ENCODE data around the gene CTIF.

The CTIF gene

DNA sequence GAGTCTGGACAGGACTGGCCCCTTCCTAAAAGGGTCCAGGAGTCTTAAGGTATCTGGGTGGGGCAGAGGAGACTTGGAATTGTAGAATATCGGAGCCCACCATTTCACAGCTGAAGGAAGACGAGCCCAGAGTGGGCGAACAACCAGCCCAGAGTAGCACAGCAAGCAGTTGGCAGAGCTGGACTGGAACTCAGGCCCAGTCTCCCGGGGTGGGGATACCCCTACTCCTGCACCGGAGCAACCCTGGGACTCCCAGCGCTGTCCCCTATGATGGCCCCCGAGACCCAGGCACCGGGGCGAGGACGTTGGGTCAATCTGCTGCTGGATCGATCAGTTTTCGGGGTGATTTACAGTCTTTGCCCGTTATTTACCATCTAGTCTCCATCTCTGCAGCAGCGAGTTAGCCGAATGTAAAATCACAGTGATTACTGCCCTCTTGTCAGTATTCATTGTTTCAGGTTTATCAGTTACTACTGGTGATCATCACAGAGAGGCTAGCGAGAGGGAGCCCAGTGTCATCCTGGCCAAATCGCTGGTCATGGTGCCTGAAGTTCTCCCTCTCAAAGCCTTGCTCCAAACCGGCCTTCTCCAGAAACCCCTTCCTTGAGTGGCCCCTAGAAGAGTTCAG lies 336.6 kb downstream of the CTIF start:
- DNase-seq (ENCODE audit: low read depth in 2 of 3, low spot score in 2 of 3) = no peak

DNA sequence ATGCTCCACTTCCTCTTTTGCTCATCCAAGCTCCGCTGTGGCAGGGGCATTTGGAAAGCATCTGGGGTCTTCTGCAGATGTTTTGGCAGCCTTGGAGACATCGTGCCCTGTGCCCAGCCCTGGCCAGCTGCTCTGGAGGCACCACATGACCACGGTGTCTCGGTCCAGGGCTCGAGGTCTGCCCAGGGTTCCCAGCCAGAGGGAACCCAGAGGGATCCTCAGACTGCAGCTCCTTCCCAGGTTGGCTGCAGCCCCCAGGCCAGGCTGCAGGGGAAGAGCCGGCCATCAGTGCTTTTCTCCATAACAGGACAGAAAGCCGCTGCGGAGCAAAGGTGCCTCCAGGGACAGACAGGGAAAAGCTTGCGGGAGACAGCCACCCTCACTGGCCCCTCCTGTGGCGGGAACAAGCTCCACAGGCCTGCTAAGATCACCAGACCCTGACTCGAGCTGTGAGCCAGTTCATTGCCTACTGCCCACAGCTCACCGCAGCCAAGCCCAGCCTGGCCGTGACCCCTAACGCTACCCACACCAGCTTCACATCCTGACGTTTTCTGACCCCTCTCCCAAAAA lies 337.2 kb downstream of the CTIF start:
- no peak for DNase-seq (ENCODE audit: low read depth in 2 of 3, low spot score in 2 of 3)

DNA sequence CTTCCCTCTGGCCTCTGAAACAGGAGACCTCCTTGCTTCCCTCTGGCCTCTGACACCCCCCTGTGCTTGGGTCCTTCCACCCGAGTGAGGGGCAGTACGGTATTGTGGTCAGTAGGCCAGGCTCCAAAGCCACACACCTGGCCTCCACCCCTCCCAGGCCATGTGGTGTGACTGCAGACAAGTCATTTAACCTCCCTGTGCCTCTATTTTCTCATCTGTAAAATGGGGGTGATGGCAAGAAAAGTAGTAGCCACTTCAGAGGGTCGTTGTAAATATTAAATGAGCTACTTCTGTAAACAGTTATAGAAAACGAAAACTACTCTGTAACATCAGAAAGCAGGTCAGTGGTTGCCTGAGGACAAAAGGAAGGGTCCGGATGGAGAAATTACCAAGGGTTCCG lies 337.8 kb downstream of the CTIF start:
- DNase-seq (ENCODE audit: low read depth in 2 of 3, low spot score in 2 of 3) = no peak

DNA sequence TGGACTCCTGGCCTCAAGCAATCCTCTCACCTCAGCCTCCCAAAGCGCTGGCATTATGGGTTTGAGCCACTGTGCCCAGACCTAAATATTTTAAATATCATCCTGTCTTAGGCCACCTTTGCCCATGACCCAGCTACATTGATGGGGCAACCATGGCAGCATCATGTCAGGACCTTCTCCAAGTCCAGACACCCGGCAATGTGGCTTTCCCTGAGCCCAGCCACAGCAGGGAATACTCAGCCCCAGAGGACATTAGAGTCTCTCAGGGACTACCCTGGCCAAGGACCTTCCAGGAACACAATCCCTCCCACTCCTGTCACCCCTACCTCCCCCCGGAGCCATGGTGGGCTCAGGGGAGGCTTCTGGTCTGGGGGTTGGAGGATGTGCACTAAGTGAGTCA lies 339.1 kb downstream of the CTIF start:
- no peak for DNase-seq (ENCODE audit: low read depth in 2 of 3, low spot score in 2 of 3)

DNA sequence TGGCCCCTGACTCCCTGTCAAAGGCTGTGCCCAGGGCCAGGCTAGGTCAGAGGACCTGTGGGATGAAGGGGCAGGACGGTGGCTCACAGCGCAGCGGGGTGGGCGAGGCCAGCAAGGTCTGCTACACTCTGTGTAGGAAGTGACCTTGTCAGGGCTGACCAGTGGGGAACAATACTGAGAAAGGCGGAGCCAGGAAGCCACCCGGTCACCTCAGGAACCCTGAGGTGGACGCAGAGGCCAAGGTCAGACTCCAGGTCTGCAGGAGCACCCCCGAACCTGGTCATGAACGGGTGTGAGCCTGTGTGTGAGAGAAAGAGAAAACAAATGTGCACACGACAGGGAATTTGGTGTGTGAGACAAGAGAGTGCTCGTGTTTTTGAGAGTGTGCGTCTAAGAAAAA lies 339.6 kb downstream of the CTIF start:
- no peak for DNase-seq (ENCODE audit: low read depth in 2 of 3, low spot score in 2 of 3)

DNA sequence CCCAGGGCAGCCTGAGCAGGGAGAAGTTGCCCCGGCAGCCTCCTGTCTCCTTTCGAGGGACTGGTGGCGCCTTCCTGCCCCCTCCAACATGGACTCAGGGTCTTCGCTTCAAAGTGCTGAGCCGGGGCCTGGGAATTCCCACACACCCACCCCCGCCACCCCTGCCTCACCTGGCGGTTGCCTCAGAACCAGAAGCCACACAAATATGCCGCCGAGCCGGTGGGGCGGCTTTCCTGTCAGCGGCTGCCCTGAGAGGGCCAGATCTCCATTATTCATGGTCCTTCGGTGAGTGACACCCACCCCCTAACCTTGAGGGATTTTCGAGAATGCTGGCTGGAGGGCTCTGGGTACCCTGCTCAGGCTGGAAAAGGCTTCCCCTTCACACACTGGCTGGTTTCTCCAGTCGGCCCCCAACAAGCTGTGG lies 340.2 kb downstream of the CTIF start:
- DNase-seq (ENCODE audit: low read depth in 2 of 3, low spot score in 2 of 3) = no peak

DNA sequence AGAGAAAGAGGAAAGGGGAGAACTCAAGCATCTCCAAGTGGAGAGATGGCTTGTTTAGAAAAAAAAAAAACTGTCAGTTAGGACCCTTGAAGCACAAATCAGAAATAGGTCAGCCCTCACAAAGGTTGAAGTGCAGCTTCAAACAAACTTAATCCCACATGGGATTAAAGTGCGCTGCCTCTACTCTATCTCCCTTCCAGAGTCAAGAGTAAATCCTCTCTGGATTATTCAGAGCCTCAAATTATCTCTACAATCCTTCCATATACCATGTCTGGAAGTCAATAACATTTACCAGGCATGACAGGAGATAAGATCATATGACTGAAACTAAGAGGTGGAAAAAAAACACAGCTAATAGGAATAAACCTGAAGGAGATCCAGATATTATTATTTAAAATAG lies 342.1 kb downstream of the CTIF start:
- DNase-seq (ENCODE audit: low read depth in 2 of 3, low spot score in 2 of 3) = no peak

DNA sequence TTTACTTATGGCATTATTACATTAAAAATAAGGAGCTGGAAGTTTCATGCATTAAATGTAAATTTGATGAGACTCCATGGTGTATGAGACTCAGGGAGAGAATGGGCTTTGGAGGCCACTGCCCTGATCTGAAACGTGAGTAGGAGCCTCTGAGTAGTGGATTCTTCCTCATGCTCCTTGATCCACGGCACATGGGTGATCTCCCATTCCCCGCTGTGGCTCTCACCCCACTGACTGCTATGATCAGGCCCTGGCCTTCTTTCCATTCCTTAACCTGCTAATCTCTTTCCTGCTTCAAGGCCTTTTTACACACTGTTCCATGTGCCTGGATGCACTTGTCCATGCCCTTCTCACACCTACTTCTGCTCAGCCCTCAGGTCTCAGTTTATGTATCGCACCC lies 343.5 kb downstream of the CTIF start:
- DNase-seq (ENCODE audit: low read depth in 2 of 3, low spot score in 2 of 3) = no peak

DNA sequence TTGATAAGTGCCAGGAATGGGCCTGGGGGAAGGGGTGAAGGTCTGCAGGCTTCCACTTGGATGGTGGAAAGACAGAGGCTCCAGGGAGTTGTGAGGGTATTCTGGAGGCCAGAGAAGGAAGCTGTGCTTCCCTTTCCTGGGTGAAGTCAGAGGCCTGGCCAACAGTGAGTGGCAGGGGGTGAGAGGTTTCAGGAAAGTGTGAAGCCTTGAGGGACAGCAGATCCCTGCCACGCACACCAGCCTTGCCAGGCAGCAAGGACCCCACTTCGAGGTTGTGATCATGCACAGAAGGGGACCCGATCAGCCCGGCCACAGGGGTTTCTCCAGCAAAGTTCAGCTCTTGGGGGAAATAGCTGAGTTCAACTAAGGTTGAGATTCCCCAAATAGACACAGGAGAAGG lies 345.5 kb downstream of the CTIF start:
- DNase-seq (ENCODE audit: low read depth in 2 of 3, low spot score in 2 of 3) = no peak

DNA sequence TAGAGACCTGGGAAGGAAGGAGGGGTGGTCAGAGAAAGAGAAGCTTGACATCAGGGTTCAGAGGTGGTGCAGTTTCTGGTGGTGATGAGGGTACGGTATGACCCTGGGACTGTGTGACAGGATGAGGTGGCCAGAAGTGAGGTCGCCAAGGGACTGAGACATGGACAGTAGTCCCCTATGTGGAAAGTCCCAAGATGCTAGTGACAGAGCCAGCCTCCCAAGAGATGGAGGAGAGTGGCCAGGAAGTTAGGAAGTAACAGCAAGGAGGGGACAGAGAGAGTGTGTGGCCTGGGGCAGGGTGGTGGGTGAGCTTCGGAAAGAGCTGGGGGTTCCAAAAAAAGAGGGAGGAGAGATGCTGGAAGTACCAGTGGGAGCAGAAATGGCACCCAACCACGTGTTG lies 345.9 kb downstream of the CTIF start:
- DNase-seq (ENCODE audit: low read depth in 2 of 3, low spot score in 2 of 3) = no peak

DNA sequence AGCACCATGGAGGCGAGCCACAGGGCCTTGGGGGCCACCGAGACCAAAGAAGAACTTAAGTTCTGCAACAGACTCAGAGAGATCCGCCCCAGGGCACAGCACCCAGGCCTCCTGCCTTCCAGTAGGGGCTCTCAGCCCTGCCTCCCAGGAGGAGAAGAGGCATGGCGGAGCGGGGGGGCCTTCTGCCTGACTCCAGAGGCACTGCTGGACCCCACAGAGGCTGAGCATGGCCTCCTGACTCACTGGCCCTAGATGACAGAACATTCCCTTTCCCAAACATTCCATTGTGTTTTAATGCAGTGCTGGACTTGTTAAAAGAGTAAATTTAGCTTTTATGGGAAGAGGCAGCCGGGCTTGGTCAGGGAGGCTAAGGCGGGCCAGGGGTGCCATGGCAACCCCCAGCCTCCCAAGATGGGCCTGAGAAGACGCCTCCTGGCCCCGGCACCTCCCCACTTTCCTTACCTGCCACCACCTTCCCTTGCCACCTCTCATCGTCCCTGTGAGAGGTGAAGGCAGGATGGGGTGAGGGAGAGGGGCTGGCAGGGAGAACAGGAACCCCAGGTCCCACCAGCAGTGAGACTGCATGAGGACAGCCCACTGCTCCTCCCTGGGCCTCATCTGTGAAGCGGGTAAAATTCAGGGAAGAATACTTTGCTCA lies 346.6 kb downstream of the CTIF start:
- no peak for DNase-seq (ENCODE audit: low read depth in 2 of 3, low spot score in 2 of 3)

DNA sequence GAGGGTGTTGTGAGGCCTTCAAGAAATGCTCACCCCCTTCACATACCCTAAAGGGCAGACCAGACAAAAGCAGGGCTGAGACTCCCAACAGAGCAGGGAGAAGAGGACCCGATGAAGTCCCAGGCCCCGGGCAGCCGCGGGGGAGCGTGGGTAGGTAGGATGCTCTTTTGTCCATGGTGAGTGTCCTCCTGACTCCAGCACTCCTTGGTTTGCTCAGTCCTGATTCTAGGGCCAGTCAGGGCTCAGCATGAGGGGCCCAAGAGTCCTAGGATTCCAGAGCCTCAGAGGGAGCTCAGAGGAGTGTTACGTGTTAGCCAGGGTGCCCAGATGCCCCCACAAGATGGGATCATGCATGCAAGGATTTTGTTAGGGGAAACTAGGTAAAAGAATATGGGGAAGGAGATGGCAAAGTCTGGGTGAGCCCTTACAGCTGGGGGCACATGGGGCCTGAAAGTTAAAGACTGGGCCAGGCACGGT lies 347.1 kb downstream of the CTIF start:
- DNase-seq (ENCODE audit: low read depth in 2 of 3, low spot score in 2 of 3) = no peak

DNA sequence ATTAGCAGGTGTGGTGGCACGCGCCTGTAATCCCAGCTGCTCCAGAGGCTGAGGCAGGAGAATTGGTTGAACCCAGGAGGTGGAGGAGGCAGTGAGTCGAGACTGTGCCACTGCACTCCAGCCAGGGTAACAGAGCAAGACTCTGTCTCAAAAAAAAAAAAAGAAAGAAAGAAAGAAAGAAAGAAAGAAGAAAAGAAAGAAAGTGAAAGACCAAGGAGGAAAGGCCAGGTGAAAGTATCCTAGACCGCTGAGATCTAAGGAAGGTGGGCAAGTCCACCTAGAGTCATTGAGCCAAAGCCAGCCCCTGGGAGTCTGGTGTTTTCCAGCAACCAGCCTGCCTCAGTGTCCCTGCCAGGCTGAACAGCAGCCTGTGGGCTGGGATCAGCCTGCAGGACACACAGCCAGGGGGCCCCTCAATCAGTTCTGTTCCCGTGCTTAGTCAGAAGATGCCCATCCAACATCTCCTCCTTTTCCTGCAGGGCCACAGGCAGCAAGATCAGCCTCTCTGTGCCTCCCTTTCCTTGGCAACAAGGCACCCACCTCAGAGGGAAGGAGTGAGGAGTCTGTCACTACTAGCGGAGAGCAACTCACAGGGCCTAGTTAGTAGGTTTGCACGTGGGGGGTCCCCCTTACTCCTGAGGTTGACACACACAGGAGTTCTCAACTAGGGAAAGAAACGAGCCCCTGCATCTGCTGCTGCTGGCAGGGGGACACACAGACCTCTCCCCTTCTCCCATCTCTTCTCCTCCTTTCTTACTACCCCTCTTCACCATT lies 347.9 kb downstream of the CTIF start:
- DNase-seq (ENCODE audit: low read depth in 2 of 3, low spot score in 2 of 3) = no peak

DNA sequence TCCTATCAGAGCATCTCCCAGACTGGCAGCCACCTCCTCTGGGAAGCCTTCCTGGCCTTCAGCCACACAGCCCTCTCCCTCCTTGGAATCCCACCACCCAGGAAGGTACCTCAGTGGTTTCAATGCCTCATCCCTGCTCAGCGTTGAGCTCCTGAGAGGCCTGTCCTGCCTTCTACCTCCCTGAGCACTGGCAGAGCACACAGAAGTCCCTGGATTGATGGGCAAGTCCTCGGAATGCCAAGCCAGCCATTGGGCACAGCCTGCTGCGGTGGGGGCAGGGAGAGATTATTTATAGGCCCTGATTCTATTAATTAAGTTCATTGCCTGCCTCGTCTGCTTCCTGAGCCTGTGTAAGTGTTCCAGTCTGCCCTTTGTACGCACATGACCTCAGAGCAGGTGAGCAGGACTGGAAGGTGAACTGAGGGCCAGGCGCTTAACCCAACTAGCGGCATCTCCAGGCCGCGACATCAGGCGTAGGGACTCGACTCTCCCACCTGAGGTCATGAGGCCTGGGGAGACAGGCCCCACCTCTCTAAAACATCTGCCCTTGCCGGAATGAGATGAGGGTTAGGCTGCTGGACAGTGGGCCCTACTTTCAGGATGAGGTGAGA lies 348.6 kb downstream of the CTIF start:
- DNase-seq (ENCODE audit: low read depth in 2 of 3, low spot score in 2 of 3) = no peak

DNA sequence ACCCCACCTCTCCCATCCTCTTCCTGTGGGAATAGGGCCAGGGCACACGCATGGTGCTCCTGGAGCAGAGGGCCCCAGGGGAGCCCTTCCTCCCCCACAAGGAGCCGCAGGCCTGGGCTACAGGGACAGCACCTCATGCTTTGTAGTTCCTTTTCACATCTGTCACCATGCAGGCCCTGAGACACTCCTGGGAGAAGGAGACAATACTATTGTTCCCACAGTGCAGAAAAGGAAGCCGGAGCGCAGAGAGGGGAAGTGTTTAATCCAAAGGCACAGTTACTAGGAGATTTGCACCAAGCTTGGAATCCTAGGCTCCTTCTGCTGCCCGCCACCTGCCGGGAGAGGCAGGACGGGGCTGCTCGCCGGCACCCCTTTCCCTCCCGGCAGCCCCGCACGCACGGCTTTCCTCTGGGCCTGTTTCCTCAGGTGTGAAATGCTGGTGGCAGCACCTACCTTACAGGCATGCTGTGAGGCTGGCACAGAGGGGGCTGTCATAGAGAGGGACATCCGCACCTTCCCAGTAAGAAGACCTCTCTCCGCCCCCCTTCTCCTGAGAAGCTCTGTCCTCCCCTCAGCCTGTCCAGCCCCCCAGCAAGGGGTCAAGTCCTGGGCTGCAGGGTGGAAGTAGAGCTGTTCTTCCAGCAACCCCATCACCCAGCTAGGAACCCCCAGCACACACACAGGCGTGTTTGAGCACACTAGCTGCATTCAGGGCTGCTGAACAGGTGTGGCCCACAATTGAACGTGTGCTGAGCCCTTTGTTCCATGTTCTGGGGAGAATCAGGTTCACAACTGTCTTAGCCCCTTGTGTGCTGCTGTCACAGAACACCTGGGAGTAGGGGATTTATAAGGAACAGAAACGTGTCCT lies 349.3 kb downstream of the CTIF start:
- no peak for DNase-seq (ENCODE audit: low read depth in 2 of 3, low spot score in 2 of 3)

DNA sequence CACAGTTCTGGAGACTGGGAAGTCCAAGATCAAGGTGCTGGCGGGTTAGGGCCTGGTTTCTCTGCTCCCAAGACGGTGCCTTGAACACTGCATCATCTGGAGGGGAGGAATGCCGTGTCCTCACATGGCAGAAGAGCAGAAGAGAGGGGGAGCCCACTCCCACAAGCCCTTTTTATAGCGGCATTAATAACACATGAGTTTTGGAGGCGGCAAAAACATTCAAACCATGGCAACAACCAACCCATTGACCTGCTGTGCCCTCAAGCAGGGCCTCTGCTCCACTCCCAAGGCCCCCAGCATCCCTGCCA lies 349.9 kb downstream of the CTIF start:
- DNase-seq (ENCODE audit: low read depth in 2 of 3, low spot score in 2 of 3) = no peak

DNA sequence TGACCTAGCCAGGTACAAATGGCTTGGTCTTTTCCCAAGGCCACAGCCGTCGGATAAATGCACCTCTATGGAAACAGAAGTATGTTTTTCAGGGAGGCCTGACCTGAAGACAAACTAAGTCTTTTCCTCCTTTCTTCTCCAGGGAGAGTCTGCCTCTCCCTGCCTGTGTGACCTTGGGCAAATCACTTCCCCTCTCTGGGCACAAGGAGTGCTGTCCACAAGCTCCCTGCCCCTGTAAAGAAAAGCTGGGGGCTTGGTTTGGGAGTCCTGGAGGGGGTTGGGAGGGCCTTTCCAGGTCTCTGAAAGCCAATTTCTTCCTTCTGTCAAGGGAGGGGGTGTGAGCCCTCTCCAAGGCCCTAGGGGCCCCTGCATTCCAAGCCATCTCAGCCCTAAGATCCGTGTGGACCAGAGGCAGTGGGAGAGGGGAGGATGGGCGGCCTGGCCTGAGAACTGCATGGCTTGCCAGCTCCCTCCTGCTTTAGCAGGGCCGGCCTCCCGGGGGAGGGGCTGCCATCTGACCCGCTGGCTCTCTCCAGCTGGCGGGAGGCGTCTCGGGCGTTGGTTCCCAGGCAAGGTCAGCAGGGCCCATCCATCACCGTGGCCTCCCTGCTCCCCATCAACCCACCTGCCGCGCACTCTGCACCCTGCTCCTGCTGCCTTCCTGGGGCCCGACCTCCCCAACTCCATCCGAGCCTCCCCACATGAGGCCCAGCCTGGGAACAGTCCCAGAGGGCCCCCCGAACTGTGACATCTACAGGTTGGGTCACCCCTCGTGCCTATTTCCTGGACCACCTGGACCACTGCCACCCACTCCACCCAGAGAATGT lies 350.5 kb downstream of the CTIF start:
- DNase-seq (ENCODE audit: low read depth in 2 of 3, low spot score in 2 of 3) = no peak

DNA sequence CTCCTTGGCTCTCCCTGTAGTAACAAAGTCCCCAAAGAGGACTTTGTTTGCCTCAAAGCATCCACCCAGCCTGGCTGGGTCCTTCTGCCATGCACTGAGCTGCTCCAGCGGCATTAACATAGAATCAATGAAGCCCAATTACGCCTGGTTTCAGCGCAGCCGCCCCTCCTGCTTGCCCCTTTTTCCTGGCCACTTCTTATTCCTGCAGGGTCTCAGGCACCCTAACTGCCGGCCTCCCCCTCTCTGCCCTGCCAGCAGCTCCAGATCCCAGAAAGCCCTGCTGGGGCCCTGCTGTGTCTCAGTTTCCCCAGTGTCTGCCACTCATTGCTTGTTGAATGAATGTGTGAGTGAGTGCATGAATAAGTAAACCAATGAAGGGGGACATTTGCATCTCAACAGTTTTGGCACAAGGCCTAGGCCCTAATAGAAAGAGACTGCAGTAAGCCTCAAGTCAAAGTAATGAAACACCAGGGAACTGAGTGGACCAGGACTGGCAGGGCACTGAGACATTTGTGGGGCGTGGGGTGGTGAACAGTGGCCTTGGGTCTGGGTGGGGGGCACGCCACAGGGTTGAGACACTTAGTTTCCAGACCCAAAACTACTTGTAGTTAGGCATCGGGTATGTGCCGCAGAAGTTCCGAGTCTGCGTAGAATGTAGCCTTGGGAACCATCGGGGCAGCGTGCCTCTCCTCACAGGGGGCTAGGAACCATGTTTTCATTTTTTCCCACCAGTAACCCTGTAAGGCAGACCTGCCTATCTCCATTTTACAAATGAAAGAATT lies 351.3 kb downstream of the CTIF start:
- no peak for DNase-seq (ENCODE audit: low read depth in 2 of 3, low spot score in 2 of 3)

DNA sequence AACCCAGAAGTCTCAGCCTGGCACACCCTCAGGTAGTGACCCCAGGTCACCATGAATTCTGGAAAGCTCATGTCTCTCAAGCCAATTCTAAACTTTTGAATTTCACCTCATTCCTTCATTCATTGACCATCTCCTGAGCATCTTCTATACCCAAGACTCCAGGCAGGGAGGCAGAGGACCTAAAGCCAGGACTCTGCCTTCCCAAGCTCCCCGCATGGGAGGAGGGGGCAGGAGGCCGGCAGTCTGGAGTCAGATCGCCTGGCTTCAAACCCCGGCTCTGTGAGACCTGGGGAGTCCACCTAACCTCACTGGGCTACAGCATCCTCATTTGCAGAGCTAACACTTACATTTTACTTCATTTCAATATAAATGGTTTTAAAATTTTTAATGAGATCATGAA lies 352.9 kb downstream of the CTIF start:
- no peak for DNase-seq (ENCODE audit: low read depth in 2 of 3, low spot score in 2 of 3)
